ENCODE data around the gene PIGU. TPM values are rescaled to one million over a fixed set of nuclear protein-coding genes. Genes with fewer than 3 reads are reported as not detected.
A peak's percentile ranks its signal among the peaks of the same experiment; 100 is the strongest.
"Not testable (repeated sequence)": the region's sequence is repeated elsewhere in the genome, so short reads cannot be mapped to it uniquely, and the experiment has no call there.

The PIGU gene
- total RNA-seq, 1 donor from 2014 or later = 24.4 TPM

- peak; percentile 32 for DNase-seq (ENCODE audit: low read depth)
Measured at GRCh38 chr20:34536798-34537394, 140.0 kb downstream of the PIGU start.

GRCh38 chr20:34535857-34536256, 141.0 kb downstream of the PIGU start:
- no peak for DNase-seq (ENCODE audit: low read depth)

GRCh38 chr20:34535301-34535840, 141.5 kb downstream of the PIGU start:
- no peak for DNase-seq (ENCODE audit: low read depth)

- no peak for DNase-seq (ENCODE audit: low read depth)
Measured at GRCh38 chr20:34534391-34535165, 142.3 kb downstream of the PIGU start.

- DNase-seq (ENCODE audit: low read depth) = no peak
Measured at GRCh38 chr20:34532756-34533155, 144.1 kb downstream of the PIGU start.

GRCh38 chr20:34532320-34532719, 144.6 kb downstream of the PIGU start:
- DNase-seq (ENCODE audit: low read depth) = no peak

- no peak for DNase-seq (ENCODE audit: low read depth)
Measured at GRCh38 chr20:34531608-34532265, 145.2 kb downstream of the PIGU start.

GRCh38 chr20:34530342-34530741, 146.6 kb downstream of the PIGU start:
- no peak for DNase-seq (ENCODE audit: low read depth)

GRCh38 chr20:34529742-34530141, 147.2 kb downstream of the PIGU start:
- no peak for DNase-seq (ENCODE audit: low read depth)

GRCh38 chr20:34528921-34529297, 148.0 kb downstream of the PIGU start:
- no peak for DNase-seq (ENCODE audit: low read depth)

GRCh38 chr20:34527016-34527415, 149.9 kb downstream of the PIGU start:
- DNase-seq (ENCODE audit: low read depth) = no peak

GRCh38 chr20:34526466-34526865, 150.4 kb downstream of the PIGU start:
- no peak for DNase-seq (ENCODE audit: low read depth)

- DNase-seq (ENCODE audit: low read depth) = peak; percentile 99
Measured at GRCh38 chr20:34525709-34526416, 151.0 kb downstream of the PIGU start.

GRCh38 chr20:34525342-34525708, 151.6 kb downstream of the PIGU start:
- DNase-seq (ENCODE audit: low read depth) = no peak

GRCh38 chr20:34524426-34524825, 152.5 kb downstream of the PIGU start:
- no peak for DNase-seq (ENCODE audit: low read depth)

GRCh38 chr20:34522969-34523871, 153.7 kb downstream of the PIGU start:
- peak; percentile 97 for DNase-seq (ENCODE audit: low read depth)

- DNase-seq (ENCODE audit: low read depth) = not testable (repeated sequence)
Measured at GRCh38 chr20:34519841-34520240, 157.1 kb downstream of the PIGU start.

GRCh38 chr20:34518863-34519262, 158.0 kb downstream of the PIGU start:
- not testable (repeated sequence) for DNase-seq (ENCODE audit: low read depth)

GRCh38 chr20:34517114-34517505, 159.8 kb downstream of the PIGU start:
- DNase-seq (ENCODE audit: low read depth) = no peak

All from myocyte (in vitro differentiated cells).